OCI-LY1 (cell line): ENCODE results near the gene AMDHD2.
A peak's percentile ranks its signal among the peaks of the same experiment; 100 is the strongest.

Experiments
- EZH2 ChIP-seq: fragments of 200-600 bp; sonication (generic), shearing (Covaris generic); IDR thresholded peaks from 2 replicates; pipeline ENCODE4 v1.8.0; 2017; ENCODE audit warnings: borderline replicate concordance, mixed run types, mild to moderate bottlenecking, antibody characterized with exemption, low read length, moderate library complexity, mixed read lengths
- TF ChIP-seq, protein P1 (sequence below): fragments of 200-600 bp; sonication (generic), shearing (Covaris generic); IDR thresholded peaks from 2 replicates; pipeline ENCODE4 v1.5.1; 2017; ENCODE audit warnings: mild to moderate bottlenecking, antibody characterized with exemption, low read length, moderate library complexity, mixed read lengths

DNA sequence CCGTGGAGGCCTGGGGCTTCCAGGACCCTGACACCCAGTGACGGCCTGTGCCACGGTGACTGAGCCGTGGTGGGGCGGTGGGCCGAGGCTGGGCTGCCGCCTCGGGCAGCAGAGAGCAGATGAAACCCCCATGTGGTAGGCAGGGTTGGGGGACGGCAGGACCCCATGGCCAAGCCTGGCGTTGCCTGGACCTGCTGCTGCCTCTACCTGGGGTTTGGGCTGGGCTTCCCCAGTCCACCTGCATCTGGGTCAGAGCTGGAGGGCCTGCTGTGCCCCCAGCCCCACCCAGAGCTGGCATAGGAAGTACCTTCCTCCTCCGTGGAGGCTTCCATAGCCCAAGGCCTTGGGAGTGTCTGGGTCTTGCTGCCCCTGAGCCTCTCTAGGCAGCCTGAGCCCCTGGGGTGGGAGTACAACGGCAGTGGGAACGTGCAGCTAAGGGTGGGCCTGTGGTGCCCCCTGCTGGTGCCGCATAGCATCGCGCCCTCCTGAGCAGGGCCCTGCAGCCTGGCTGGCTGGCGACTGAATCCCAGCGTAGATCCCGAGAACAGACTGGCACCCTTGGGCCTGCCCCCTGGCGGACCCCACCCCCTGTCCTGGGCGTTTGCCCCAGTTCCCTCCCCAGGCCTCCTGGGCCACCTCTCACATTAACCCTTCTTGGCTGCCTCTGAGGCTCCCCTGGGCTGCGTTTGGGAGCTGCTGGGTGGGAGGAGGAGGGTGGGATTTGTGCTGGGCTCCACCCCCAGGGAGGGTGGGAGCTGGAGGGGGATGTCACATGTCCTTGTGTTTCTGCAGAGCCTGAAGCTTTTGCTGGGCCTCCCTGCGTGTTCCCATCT is 19.0 kb upstream of the AMDHD2 start:
- TF ChIP-seq, protein P1, sequence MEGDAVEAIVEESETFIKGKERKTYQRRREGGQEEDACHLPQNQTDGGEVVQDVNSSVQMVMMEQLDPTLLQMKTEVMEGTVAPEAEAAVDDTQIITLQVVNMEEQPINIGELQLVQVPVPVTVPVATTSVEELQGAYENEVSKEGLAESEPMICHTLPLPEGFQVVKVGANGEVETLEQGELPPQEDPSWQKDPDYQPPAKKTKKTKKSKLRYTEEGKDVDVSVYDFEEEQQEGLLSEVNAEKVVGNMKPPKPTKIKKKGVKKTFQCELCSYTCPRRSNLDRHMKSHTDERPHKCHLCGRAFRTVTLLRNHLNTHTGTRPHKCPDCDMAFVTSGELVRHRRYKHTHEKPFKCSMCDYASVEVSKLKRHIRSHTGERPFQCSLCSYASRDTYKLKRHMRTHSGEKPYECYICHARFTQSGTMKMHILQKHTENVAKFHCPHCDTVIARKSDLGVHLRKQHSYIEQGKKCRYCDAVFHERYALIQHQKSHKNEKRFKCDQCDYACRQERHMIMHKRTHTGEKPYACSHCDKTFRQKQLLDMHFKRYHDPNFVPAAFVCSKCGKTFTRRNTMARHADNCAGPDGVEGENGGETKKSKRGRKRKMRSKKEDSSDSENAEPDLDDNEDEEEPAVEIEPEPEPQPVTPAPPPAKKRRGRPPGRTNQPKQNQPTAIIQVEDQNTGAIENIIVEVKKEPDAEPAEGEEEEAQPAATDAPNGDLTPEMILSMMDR = peak; percentile 95
- TF ChIP-seq EZH2 = no peak
